ENCODE results near the gene TMED1.

GRCh38 chr19:10885201-10886169, 49.5 kb upstream of the TMED1 start:
- TF ChIP-seq MXI1 (conservative IDR thresholded peaks at IDR 0.05; ENCODE audit: poor library complexity, severe bottlenecking) (no peak), CTCF (IDR thresholded peaks at IDR 0.05; ENCODE audit: poor library complexity, severe bottlenecking) (no peak), EP300 (conservative IDR thresholded peaks at IDR 0.05; ENCODE audit: poor library complexity, severe bottlenecking) (no peak), POLR2AphosphoS5 (IDR thresholded peaks at IDR 0.05) (no peak)
